Kidney epithelial cell (primary cell): Measurements from ENCODE around the gene CLIC6. TPM values are rescaled to one million over a fixed set of nuclear protein-coding genes. Genes with fewer than 3 reads are reported as not detected.

Source experiments
- DNase-seq: peaks from one replicate; pipeline ENCODE4 v3.0.0-alpha.2; 2010; ENCODE audit warnings: low read depth
- H3K27me3 ChIP-seq: 2 replicates; pipeline ENCODE4 v1.6.0; 2011; ENCODE audit warnings: low read length; ENCODE audit not compliant: control insufficient read depth, insufficient read depth
- H3K36me3 ChIP-seq: 2 replicates; pipeline ENCODE4 v1.5.1; 2011; ENCODE audit warnings: low read length; ENCODE audit not compliant: control insufficient read depth, insufficient read depth
- H3K4me3 ChIP-seq: 2 replicates; pipeline ENCODE4 v1.5.1; 2011; ENCODE audit warnings: low read depth, mild to moderate bottlenecking, control low read depth, low read length
- CTCF ChIP-seq: IDR thresholded peaks from 2 replicates; pipeline ENCODE4 v1.5.1; 2011; ENCODE audit warnings: mild to moderate bottlenecking, moderate library complexity, low read length, control low read depth, inconsistent platforms; ENCODE audit not compliant: insufficient read depth, poor library complexity, severe bottlenecking
- total RNA-seq: library from RNA; depleted of rRNA; stranded (reverse); fragments of >200 nt; gene quantifications from 2 replicates; pipeline ENCODE4 v1.2.3, GENCODE V29; 2015

CLIC6 gene
- total RNA-seq, 1 donor from 2014 or later: 8.0 TPM

GRCh38 chr21:34761758-34762330 lies 93.0 kb downstream of the CLIC6 start:
- H3K4me3 ChIP-seq: no peak overlapping the region
- no peaks in the 10 kb centered on the region for H3K36me3 ChIP-seq
- H3K27me3 ChIP-seq: no peaks in the 10 kb centered on the region
- DNase-seq: no peak
- no peak for TF ChIP-seq CTCF

- H3K27me3 ChIP-seq: no peaks in the 10 kb centered on the region
- DNase-seq: no peak
- TF ChIP-seq CTCF: no peak
- H3K4me3 ChIP-seq: no peak overlapping the region
- H3K36me3 ChIP-seq: no peaks in the 10 kb centered on the region
These were observed 94.0 kb downstream of the CLIC6 start for GRCh38 chr21:34762786-34763185.

- no peak for TF ChIP-seq CTCF
These were observed 96.0 kb downstream of the CLIC6 start for GRCh38 chr21:34764715-34765284.

GRCh38 chr21:34765619-34766018 lies 96.8 kb downstream of the CLIC6 start:
- TF ChIP-seq CTCF: no peak
- Histone ChIP-seq H3K36me3 (no peaks in the 10 kb centered on the region), H3K27me3 (no peaks in the 10 kb centered on the region), H3K4me3 (no peak overlapping the region)
- DNase-seq: no peak

More at GRCh38 chr21:34764715-34765284, 96.0 kb downstream of the CLIC6 start:
- Histone ChIP-seq H3K4me3 (no peak overlapping the region), H3K36me3 (no peaks in the 10 kb centered on the region), H3K27me3 (no peaks in the 10 kb centered on the region)
- no peak for DNase-seq

- H3K27me3 ChIP-seq: no peaks in the 10 kb centered on the region
- H3K36me3 ChIP-seq: no peaks in the 10 kb centered on the region
- H3K4me3 ChIP-seq: no peak overlapping the region
- no peak for DNase-seq
- no peak for TF ChIP-seq CTCF
These were observed 98.1 kb downstream of the CLIC6 start for GRCh38 chr21:34766862-34767261.

Other genes with a start within 250 kb of the CLIC6 start
- gene SMIM34, start 245.0 kb upstream of the CLIC6 start, total RNA-seq: 0.14 TPM in 1 of 2 replicates, not detected in the other
- 0.07 TPM in 1 of 2 replicates, not detected in the other for gene KCNE1, start 156.8 kb upstream of the CLIC6 start, total RNA-seq
- 70.6 and 82.4 TPM in 2 replicates for gene RCAN1, start 53.9 kb upstream of the CLIC6 start, total RNA-seq